NT2/D1 (cell line): ENCODE results near the gene ZBTB22.
A peak's percentile ranks its signal among the peaks of the same experiment; 100 is the strongest.

ENCODE experiments used
- DNase-seq: peaks from one replicate; pipeline ENCODE4 v3.0.0-alpha.2; 2011; ENCODE audit warnings: low read depth, low spot score
- H3K27me3 ChIP-seq: 2 replicates; pipeline ENCODE4 v1.6.0; 2011; ENCODE audit warnings: mild to moderate bottlenecking; ENCODE audit not compliant: insufficient read length, insufficient read depth
- H3K36me3 ChIP-seq: 2 replicates; pipeline ENCODE4 v1.6.1; 2011; ENCODE audit warnings: mild to moderate bottlenecking, low read length, mixed read lengths; ENCODE audit not compliant: insufficient read depth, insufficient read length
- H3K4me1 ChIP-seq: 2 replicates; pipeline ENCODE4 v1.5.1; 2011; ENCODE audit not compliant: insufficient read depth, insufficient read length
- H3K4me3 ChIP-seq: 2 replicates; pipeline ENCODE4 v1.5.1; 2011; ENCODE audit warnings: low read depth; ENCODE audit not compliant: insufficient read length
- H3K9ac ChIP-seq: 2 replicates; pipeline ENCODE4 v1.6.0; 2011; ENCODE audit warnings: low read depth; ENCODE audit not compliant: insufficient read length
- H3K9me3 ChIP-seq: 2 replicates; pipeline ENCODE4 v1.5.1; 2011; ENCODE audit warnings: mild to moderate bottlenecking, low read length; ENCODE audit not compliant: insufficient read depth
- SUZ12 ChIP-seq: IDR thresholded peaks from 2 replicates; pipeline ENCODE4 v1.6.1; 2011; ENCODE audit not compliant: insufficient read length, insufficient read depth; ENCODE audit errors: extremely low read depth
- YY1 ChIP-seq: IDR thresholded peaks from 2 replicates; pipeline ENCODE4 v1.6.1; 2011; ENCODE audit not compliant: insufficient read length, insufficient read depth
- ZNF274 ChIP-seq: IDR thresholded peaks from 2 replicates; pipeline ENCODE4 v1.6.1; 2011; ENCODE audit warnings: mild to moderate bottlenecking, low read depth, low read length

Gene ZBTB22

DNA sequence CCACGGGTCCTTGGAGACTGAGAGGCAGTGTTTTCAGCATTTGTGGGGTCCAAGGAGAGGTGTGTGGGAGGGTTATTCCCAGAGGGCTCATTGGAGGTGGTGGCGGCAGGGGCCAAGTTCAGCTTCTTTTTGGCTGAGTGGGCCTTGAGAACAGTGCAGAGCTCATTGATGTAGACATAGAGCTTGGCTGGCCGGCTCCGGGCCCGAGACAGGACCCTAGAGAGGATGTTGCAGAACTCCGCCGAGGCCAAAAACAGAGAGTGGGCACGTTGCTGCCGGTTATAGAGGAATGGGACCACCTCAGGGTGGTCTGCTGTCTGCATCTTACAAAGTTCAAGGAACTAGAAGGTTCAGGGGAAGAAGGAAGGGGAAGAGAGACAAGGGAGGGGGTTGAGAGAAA, 3.7 kb upstream of the ZBTB22 start:
- DNase-seq, result no peak
- TF ChIP-seq ZNF274 (no peak), SUZ12 (no peak), YY1 (no peak)
- peak overlapping the region; percentile 66 for H3K4me3 ChIP-seq
- H3K9ac ChIP-seq, result peak overlapping the region; percentile 83
- no peaks in the 10 kb centered on the region for H3K27me3 ChIP-seq
- no peaks in the 10 kb centered on the region for H3K9me3 ChIP-seq
- H3K36me3 ChIP-seq, result peaks cover 37% of the 10 kb centered on the region
- H3K4me1 ChIP-seq, result peaks cover 11% of the 10 kb centered on the region

DNA sequence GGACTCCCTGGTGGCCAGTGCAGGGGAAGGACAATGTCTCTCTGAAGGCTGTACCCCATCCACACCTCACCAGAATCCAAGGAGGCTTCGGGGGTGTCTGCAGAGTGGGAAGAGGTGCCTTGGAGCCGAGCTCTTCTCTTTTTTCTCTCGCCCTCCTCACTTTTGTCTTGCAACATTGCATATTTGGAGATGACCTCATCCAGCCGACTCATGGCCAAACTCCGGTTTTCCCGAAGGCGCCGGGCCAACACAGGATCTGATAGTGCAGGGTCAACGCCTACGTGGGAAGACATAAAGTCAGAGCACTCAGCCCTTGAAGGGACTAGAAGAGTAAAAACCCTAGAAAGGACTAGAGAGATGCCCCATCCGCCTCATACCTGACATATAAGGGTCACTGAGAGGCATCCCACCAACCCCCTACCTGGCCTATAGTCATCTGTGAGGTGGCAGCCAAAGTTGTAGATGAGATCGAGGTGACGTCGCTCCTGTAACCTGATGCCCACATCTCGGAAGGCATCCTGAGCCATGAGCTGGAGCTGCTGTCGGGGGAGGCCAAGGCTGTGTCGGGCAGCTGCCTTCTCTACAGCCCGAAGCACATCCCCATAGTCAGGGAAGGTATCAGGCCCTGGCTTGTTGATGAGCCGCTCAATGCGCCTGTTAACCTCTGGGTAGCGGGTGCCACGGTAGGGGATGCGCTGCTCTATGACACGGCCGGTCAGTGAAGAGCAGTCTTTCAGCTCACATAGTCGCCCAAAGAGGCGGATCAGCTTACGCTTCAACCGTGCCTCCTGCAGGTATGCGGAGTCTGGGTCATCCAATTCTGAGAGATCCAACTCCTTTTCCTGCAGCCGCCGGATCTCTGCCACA, 3.0 kb upstream of the ZBTB22 start:
- no peak overlapping the region for H3K4me3 ChIP-seq
- TF ChIP-seq ZNF274 (no peak), SUZ12 (no peak), YY1 (no peak)
- H3K9me3 ChIP-seq, result no peaks in the 10 kb centered on the region
- H3K4me1 ChIP-seq, result peaks cover 11% of the 10 kb centered on the region
- H3K9ac ChIP-seq, result peak overlapping the region; percentile 59
- H3K36me3 ChIP-seq, result peaks cover 43% of the 10 kb centered on the region
- no peak for DNase-seq
- no peaks in the 10 kb centered on the region for H3K27me3 ChIP-seq

DNA sequence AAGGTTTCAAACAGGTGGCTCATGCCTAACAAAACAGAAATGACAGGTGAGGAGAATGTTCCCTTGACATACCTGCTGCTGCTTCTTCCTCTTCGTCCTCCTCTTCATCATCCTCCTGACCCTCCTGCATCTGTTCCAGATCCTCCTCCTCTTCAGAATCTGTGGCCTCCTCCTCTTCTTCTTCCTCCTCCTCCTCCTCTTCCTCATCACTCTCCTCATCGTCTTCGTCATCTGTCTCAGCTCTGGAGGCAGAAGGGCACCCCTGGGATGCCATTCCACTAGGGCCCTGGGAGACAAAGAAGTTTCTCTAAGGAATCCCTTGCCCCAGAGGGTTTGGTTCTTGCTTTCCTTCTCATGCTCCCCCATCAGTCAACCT, 2.4 kb upstream of the ZBTB22 start:
- Histone ChIP-seq H3K9me3 (no peaks in the 10 kb centered on the region), H3K4me1 (peaks cover 11% of the 10 kb centered on the region), H3K9ac (peak overlapping the region; percentile 10), H3K4me3 (no peak overlapping the region), H3K36me3 (peaks cover 49% of the 10 kb centered on the region), H3K27me3 (no peaks in the 10 kb centered on the region)
- TF ChIP-seq YY1 (no peak), SUZ12 (no peak), ZNF274 (no peak)
- DNase-seq, result no peak

- Histone ChIP-seq H3K4me1 (peaks cover 14% of the 10 kb centered on the region), H3K9ac (peak overlapping the region; percentile 57), H3K9me3 (no peaks in the 10 kb centered on the region), H3K27me3 (no peaks in the 10 kb centered on the region), H3K4me3 (peak overlapping the region; percentile 18), H3K36me3 (peaks cover 49% of the 10 kb centered on the region)
- TF ChIP-seq YY1, result no peak
- TF ChIP-seq ZNF274, result no peak
- TF ChIP-seq SUZ12, result no peak
- no peak for DNase-seq
These were observed 1.0 kb upstream of the ZBTB22 start for GRCh38 chr6:33318426-33319073.

GRCh38 chr6:33317419-33317668, 200 bp downstream of the ZBTB22 start:
- Histone ChIP-seq H3K9me3 (no peaks in the 10 kb centered on the region), H3K9ac (no peak overlapping the region), H3K4me3 (peak overlapping the region; percentile 25), H3K4me1 (peaks cover 14% of the 10 kb centered on the region), H3K27me3 (no peaks in the 10 kb centered on the region), H3K36me3 (peaks cover 49% of the 10 kb centered on the region)
- TF ChIP-seq SUZ12 (no peak), ZNF274 (no peak)
- DNase-seq, result no peak

GRCh38 chr6:33316603-33317418, 733 bp downstream of the ZBTB22 start:
- Histone ChIP-seq H3K9ac (no peak overlapping the region), H3K36me3 (peaks cover 49% of the 10 kb centered on the region), H3K4me1 (peaks cover 14% of the 10 kb centered on the region), H3K27me3 (no peaks in the 10 kb centered on the region), H3K4me3 (peak overlapping the region; percentile 25), H3K9me3 (no peaks in the 10 kb centered on the region)
- TF ChIP-seq SUZ12 (no peak), YY1 (no peak), ZNF274 (no peak)
- no peak for DNase-seq
